ENCODE data around the gene PRR12.

GRCh38 chr19:49596407-49596806, 5.4 kb downstream of the PRR12 start:
- no peak for TF ChIP-seq CTCF (IDR thresholded peaks at IDR 0.05; ENCODE audit: borderline replicate concordance, extremely low read depth, low read length, poor library complexity, severe bottlenecking)
- no peak for TF ChIP-seq EZH2 (IDR thresholded peaks at IDR 0.05; ENCODE audit: borderline replicate concordance, low read depth, low read length, severe bottlenecking)
